Stimulated activated CD8-positive, alpha-beta memory T cell treated with anti-CD3 and anti-CD28 coated beads, Interleukin-4, amount 100 ng/mL, for 1 hour (primary cell): ENCODE results near the gene CSAG2.
"Not testable (repeated sequence)": the region's sequence is repeated elsewhere in the genome, so short reads cannot be mapped to it uniquely, and the experiment has no call there.

Source experiments
- DNase-seq, 2 donors: peaks; one replicate each; pipeline ENCODE4 v3.0.0-alpha.2; 2020; ENCODE audit warnings: low read depth in 2 of 2, low spot score in 1 of 2

The CSAG2 gene

GRCh38 chrX:152709173-152709572 is at the start of gene CSAG2:
CSAG2 (minus strand) TSS chrX:152709273; CDS start chrX:152709112, 161 bp downstream.
- DNase-seq = not testable (repeated sequence)

- not testable (repeated sequence) for DNase-seq
Observed at GRCh38 chrX:152754871-152755270, 45.8 kb upstream of the CSAG2 start.

- not testable (repeated sequence) for DNase-seq
Observed at GRCh38 chrX:152753686-152754650, 44.9 kb upstream of the CSAG2 start, which contains the start of gene MAGEA2. MAGEA2 (minus strand) TSS chrX:152753842; CDS start chrX:152751363, 2,479 bp downstream.

GRCh38 chrX:152738560-152738959 is 29.5 kb upstream of the CSAG2 start:
- no peak for DNase-seq

GRCh38 chrX:152736528-152736927 is 27.5 kb upstream of the CSAG2 start:
- DNase-seq = not testable (repeated sequence)

GRCh38 chrX:152735860-152736511 is 26.9 kb upstream of the CSAG2 start:
- DNase-seq = no peak

- DNase-seq = no peak
Observed at GRCh38 chrX:152735101-152735500, 26.0 kb upstream of the CSAG2 start.

- DNase-seq = not testable (repeated sequence)
Observed at GRCh38 chrX:152734143-152734858, 25.2 kb upstream of the CSAG2 start.

- DNase-seq = no peak
Observed at GRCh38 chrX:152733261-152733975, 24.3 kb upstream of the CSAG2 start, which contains the start of the genes CSAG1 and MAGEA12. CSAG1 (minus strand) TSS chrX:152733721; CDS start chrX:152732460, 1,261 bp downstream. MAGEA12 (plus strand) TSS chrX:152733757; CDS start chrX:152736162, 2,405 bp downstream.

GRCh38 chrX:152725409-152725808 is 16.3 kb upstream of the CSAG2 start:
- no peak for DNase-seq

GRCh38 chrX:152713815-152714787 is 5.0 kb upstream of the CSAG2 start, which contains the start of gene MAGEA2B:
MAGEA2B (plus strand) TSS chrX:152714628; CDS start chrX:152717107, 2,479 bp downstream.
- not testable (repeated sequence) for DNase-seq

GRCh38 chrX:152713195-152713594 is 4.1 kb upstream of the CSAG2 start:
- DNase-seq = not testable (repeated sequence)

GRCh38 chrX:152706500-152706899 is 2.6 kb downstream of the CSAG2 start:
- not testable (repeated sequence) for DNase-seq

- DNase-seq = not testable (repeated sequence)
Observed at GRCh38 chrX:152700390-152700789, 8.7 kb downstream of the CSAG2 start.

GRCh38 chrX:152697952-152698931 is 10.8 kb downstream of the CSAG2 start, which contains the start of gene MAGEA3:
MAGEA3 (plus strand) TSS chrX:152698794; CDS start chrX:152700833, 2,039 bp downstream.
- not testable (repeated sequence) for DNase-seq

GRCh38 chrX:152681012-152681411 is 28.1 kb downstream of the CSAG2 start:
- not testable (repeated sequence) for DNase-seq

- DNase-seq = not testable (repeated sequence)
Observed at GRCh38 chrX:152674652-152675051, 34.4 kb downstream of the CSAG2 start.

GRCh38 chrX:152674135-152674534 is 34.9 kb downstream of the CSAG2 start:
- DNase-seq = no peak
